H1 (cell line): ENCODE results near the gene PIAS1. TPM values are rescaled to one million over a fixed set of nuclear protein-coding genes. Genes with fewer than 3 reads are reported as not detected.

Experiments used
- ATF2 ChIP-seq: IDR thresholded peaks from 2 replicates; pipeline ENCODE4 v1.6.1; 2012; ENCODE audit warnings: low read length, inconsistent platforms
- BCL11A ChIP-seq, 2 experiments: IDR thresholded peaks; one replicate each; pipeline ENCODE4 v1.6.1; 2011; ENCODE audit warnings: low read depth in 2 of 2, low read length in 2 of 2, mild to moderate bottlenecking in 2 of 2
- YY1 ChIP-seq: IDR thresholded peaks from 2 replicates; pipeline ENCODE4 v1.6.1; 2011; ENCODE audit warnings: low read depth, mild to moderate bottlenecking, low read length
- polyA plus RNA-seq, 7 experiments: library from polyadenylated mRNA; depleted of rRNA in 3 of 7; stranded (reverse) in 5 of 7; unstranded in 2 of 7; fragments of >200 nt in 5 of 7; fragments of 200-250 nt in 2 of 7; gene quantifications; 1 replicate in 5 of 7; 2 replicates in 1 of 7; 4 replicates in 1 of 7; pipeline versions ENCODE4 v1.2.1 to v1.2.3, GENCODE V29; 2011 to 2013; ENCODE audit warnings: missing spikeins in 2 of 7, mixed read lengths in 2 of 7
- total RNA-seq: library from RNA; stranded (reverse); fragmentation: NEBNext Ultra II Directional; extraction: Animal tissue kit (Norgen Biotek cat#: 25700); gene quantifications from 2 replicates; pipeline ENCODE4 v1.2.1, GENCODE V29; 2021
- TF ChIP-seq, protein P1 (sequence below), 3 experiments: IDR thresholded peaks; 1 replicate in 2 of 3; 2 replicates in 1 of 3; pipeline versions ENCODE4 v1.5.1 to v1.6.1; 2011; ENCODE audit warnings: low read length in 3 of 3, mild to moderate bottlenecking in 3 of 3, inconsistent platforms in 2 of 3, low read depth in 1 of 3, moderate library complexity in 1 of 3; ENCODE audit not compliant: insufficient read depth in 1 of 3; ENCODE audit errors: control extremely low read depth in 1 of 3

PIAS1 gene
- total and polyA plus RNA-seq, 2 of the 8 experiments (the other 6 are each of a cell fraction or from before 2014, with no cell fraction given) = 30.8 to 34.5 TPM

DNA sequence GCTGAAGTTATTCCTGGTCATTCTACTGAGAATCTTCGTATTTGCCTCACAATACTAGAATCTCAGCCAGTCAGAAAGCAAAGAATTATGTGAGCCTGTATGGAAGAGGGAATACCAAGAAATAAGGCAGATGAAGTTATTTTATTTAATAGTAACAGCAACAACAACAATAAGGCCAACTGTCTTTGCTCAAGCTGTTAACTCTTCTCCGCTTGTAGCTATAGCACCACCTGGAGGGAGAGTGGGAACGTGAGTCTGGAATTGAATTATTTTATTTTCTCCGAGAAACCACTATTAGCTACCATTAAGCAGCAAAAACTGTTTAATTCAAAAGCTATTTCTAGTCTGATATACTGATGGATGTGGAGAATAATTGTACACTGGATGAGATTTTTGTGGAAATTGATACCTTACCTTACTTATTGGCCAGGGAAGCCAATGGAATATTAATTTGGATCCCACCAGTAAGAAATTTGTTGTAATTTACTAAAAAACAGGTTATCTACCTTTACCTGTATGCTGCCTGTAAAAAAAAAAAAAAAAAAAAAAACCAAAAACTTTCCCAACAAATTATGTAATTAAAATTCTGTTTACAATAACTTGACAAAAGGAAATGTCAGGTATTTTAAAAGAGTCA is 100.9 kb downstream of the PIAS1 start (continued):
- TF ChIP-seq, protein P1, sequence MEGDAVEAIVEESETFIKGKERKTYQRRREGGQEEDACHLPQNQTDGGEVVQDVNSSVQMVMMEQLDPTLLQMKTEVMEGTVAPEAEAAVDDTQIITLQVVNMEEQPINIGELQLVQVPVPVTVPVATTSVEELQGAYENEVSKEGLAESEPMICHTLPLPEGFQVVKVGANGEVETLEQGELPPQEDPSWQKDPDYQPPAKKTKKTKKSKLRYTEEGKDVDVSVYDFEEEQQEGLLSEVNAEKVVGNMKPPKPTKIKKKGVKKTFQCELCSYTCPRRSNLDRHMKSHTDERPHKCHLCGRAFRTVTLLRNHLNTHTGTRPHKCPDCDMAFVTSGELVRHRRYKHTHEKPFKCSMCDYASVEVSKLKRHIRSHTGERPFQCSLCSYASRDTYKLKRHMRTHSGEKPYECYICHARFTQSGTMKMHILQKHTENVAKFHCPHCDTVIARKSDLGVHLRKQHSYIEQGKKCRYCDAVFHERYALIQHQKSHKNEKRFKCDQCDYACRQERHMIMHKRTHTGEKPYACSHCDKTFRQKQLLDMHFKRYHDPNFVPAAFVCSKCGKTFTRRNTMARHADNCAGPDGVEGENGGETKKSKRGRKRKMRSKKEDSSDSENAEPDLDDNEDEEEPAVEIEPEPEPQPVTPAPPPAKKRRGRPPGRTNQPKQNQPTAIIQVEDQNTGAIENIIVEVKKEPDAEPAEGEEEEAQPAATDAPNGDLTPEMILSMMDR (IDR thresholded peaks at IDR 0.05; ENCODE audit: control extremely low read depth in 1 of 3, insufficient read depth in 1 of 3, low read depth in 1 of 3, low read length in 3 of 3) = peak in 2 of 3 experiments; percentile 69 to 75; a peak in 3 of 4 replicates
- TF ChIP-seq YY1 (no peak), BCL11A (IDR thresholded peaks at IDR 0.05; ENCODE audit: low read depth in 2 of 2, low read length in 2 of 2) (no peak), ATF2 (no peak)
